Daoy (cell line): ENCODE measurements around the gene ZBTB21. TPM values are rescaled to one million over a fixed set of nuclear protein-coding genes. Genes with fewer than 3 reads are reported as not detected.
"Not testable (repeated sequence)": the region's sequence is repeated elsewhere in the genome, so short reads cannot be mapped to it uniquely, and the experiment has no call there.

Source experiments
- DNase-seq: peaks from one replicate; pipeline ENCODE4 v3.0.0-alpha.2; 2015; ENCODE audit warnings: low read depth
- total RNA-seq: library from RNA; depleted of rRNA; stranded (reverse); fragments of >200 nt; shearing (Covaris generic); gene quantifications from 2 replicates; pipeline ENCODE4 v1.2.3, GENCODE V29; 2014

The ZBTB21 gene
- total RNA-seq, 1 experiment from 2014 or later: 16.9 TPM

GRCh38 chr21:42019101-42019605, 9.0 kb upstream of the ZBTB21 start:
- DNase-seq: no peak

- DNase-seq: no peak
These were observed 6.9 kb upstream of the ZBTB21 start for GRCh38 chr21:42017022-42017421.

GRCh38 chr21:42016364-42016985, 6.3 kb upstream of the ZBTB21 start:
- DNase-seq: peak; percentile 40

GRCh38 chr21:42013931-42014330, 3.8 kb upstream of the ZBTB21 start:
- no peak for DNase-seq

GRCh38 chr21:42013376-42013775, 3.2 kb upstream of the ZBTB21 start:
- no peak for DNase-seq

- no peak for DNase-seq
These were observed 2.7 kb upstream of the ZBTB21 start for GRCh38 chr21:42012763-42013329.

GRCh38 chr21:42012344-42012743, 2.2 kb upstream of the ZBTB21 start:
- DNase-seq: peak; percentile 41

GRCh38 chr21:42010507-42011495, 641 bp upstream of the ZBTB21 start:
- peak; percentile 47 for DNase-seq

GRCh38 chr21:42009018-42009830, 936 bp downstream of the ZBTB21 start:
- peak; percentile 78 for DNase-seq

- no peak for DNase-seq
These were observed 2.7 kb downstream of the ZBTB21 start for GRCh38 chr21:42007356-42007940.

- no peak for DNase-seq
These were observed 3.4 kb downstream of the ZBTB21 start for GRCh38 chr21:42006765-42007164.

GRCh38 chr21:42004406-42005199, 5.6 kb downstream of the ZBTB21 start:
- no peak for DNase-seq

GRCh38 chr21:42003051-42003461, 7.1 kb downstream of the ZBTB21 start:
- DNase-seq: peak; percentile 60

GRCh38 chr21:42002421-42002958, 7.7 kb downstream of the ZBTB21 start:
- DNase-seq: peak; percentile 93

- no peak for DNase-seq
These were observed 8.4 kb downstream of the ZBTB21 start for GRCh38 chr21:42001781-42002180.

- DNase-seq: no peak
These were observed 9.3 kb downstream of the ZBTB21 start for GRCh38 chr21:42000908-42001307.

GRCh38 chr21:41997657-41998056, 12.5 kb downstream of the ZBTB21 start:
- no peak for DNase-seq

- no peak for DNase-seq
These were observed 14.6 kb downstream of the ZBTB21 start for GRCh38 chr21:41995577-41995976.

- not testable (repeated sequence) for DNase-seq
These were observed 15.5 kb downstream of the ZBTB21 start for GRCh38 chr21:41994613-41995012.

- no peak for DNase-seq
These were observed 16.4 kb downstream of the ZBTB21 start for GRCh38 chr21:41993744-41994143.
